SK-N-SH treated with all-trans-retinoic acid at 6 μM for 48 hours (cell line): ENCODE data around the gene PDE4B.

Source experiments
- ATAC-seq: fragments of 200-7000 bp; cut with Tn5 transposase; 3 replicates; pipeline ENCODE4 v1.9.1; 2020; ENCODE audit warnings: mild to moderate bottlenecking, moderate library complexity
- ARNTL ChIP-seq: fragments of 450-650 bp; formaldehyde crosslinking; IDR thresholded peaks from 2 replicates; pipeline ENCODE4 v1.5.0; 2020; ENCODE audit warnings: low read depth, mild to moderate bottlenecking, moderate library complexity, borderline replicate concordance
- BACH2 ChIP-seq: fragments of 250-450 bp; sonication (Bioruptor Pico); IDR thresholded peaks from 2 replicates; pipeline ENCODE4 v1.9.0; 2021; ENCODE audit warnings: mild to moderate bottlenecking, borderline replicate concordance
- ESRRG ChIP-seq: fragments of 250-450 bp; sonication (Bioruptor Pico); IDR thresholded peaks from 2 replicates; pipeline ENCODE4 v1.6.1; 2021; ENCODE audit warnings: mild to moderate bottlenecking
- GLIS3 ChIP-seq: fragments of 250-450 bp; sonication (Bioruptor Pico); IDR thresholded peaks from 2 replicates; pipeline ENCODE4 v1.5.0; 2020; ENCODE audit warnings: mild to moderate bottlenecking, moderate library complexity
- ISL1 ChIP-seq: fragments of 250-450 bp; sonication (Bioruptor Pico); IDR thresholded peaks from 2 replicates; pipeline ENCODE4 v2.1.2; 2022; ENCODE audit warnings: mild to moderate bottlenecking, moderate library complexity
- OSR1 ChIP-seq: fragments of 250-450 bp; sonication (Bioruptor Pico); IDR thresholded peaks from 2 replicates; pipeline ENCODE4 v1.8.0; 2022; ENCODE audit warnings: moderate library complexity, mild to moderate bottlenecking, inconsistent platforms
- PPARA ChIP-seq: fragments of 250-450 bp; sonication (Bioruptor Pico); IDR thresholded peaks from 2 replicates; pipeline ENCODE4 v1.5.0; 2020; ENCODE audit warnings: mild to moderate bottlenecking, borderline replicate concordance
- SNAI2 ChIP-seq: fragments of 250-450 bp; sonication (Bioruptor Pico); IDR thresholded peaks from 2 replicates; pipeline ENCODE4 v1.5.0; 2020; ENCODE audit warnings: mild to moderate bottlenecking, moderate library complexity
- TCF4 ChIP-seq: fragments of 250-450 bp; sonication (Bioruptor Pico); IDR thresholded peaks from 2 replicates; pipeline ENCODE4 v1.8.0; 2021; ENCODE audit warnings: mild to moderate bottlenecking, moderate library complexity, borderline replicate concordance
- TOX ChIP-seq: fragments of 250-450 bp; sonication (Bioruptor Pico); IDR thresholded peaks from 2 replicates; pipeline ENCODE4 v1.8.0; 2021; ENCODE audit warnings: mild to moderate bottlenecking, moderate library complexity, borderline replicate concordance
- ZC3H10 ChIP-seq: fragments of 250-450 bp; sonication (Bioruptor Pico); IDR thresholded peaks from 2 replicates; pipeline ENCODE4 v1.5.1; 2021; ENCODE audit warnings: mild to moderate bottlenecking, moderate library complexity
- ZFP3 ChIP-seq: fragments of 250-450 bp; sonication (Bioruptor Pico); IDR thresholded peaks from 2 replicates; pipeline ENCODE4 v1.5.0; 2020; ENCODE audit warnings: mild to moderate bottlenecking, moderate library complexity
- ZFP30 ChIP-seq: fragments of 450-650 bp; formaldehyde crosslinking; IDR thresholded peaks from 2 replicates; pipeline ENCODE4 v1.5.0; 2022; ENCODE audit warnings: mild to moderate bottlenecking, moderate library complexity
- ZNF565 ChIP-seq: fragments of 450-650 bp; formaldehyde crosslinking; conservative IDR thresholded peaks from 2 replicates; pipeline ENCODE4 v1.5.0; 2020; ENCODE audit warnings: low read depth, mild to moderate bottlenecking, moderate library complexity
- ZNF70 ChIP-seq: fragments of 450-650 bp; formaldehyde crosslinking; IDR thresholded peaks from 2 replicates; pipeline ENCODE4 v1.5.0; 2020; ENCODE audit warnings: mild to moderate bottlenecking, moderate library complexity
- ZNF8 ChIP-seq: fragments of 450-650 bp; formaldehyde crosslinking; IDR thresholded peaks from 2 replicates; pipeline ENCODE4 v1.5.0; 2020; ENCODE audit warnings: mild to moderate bottlenecking, moderate library complexity
- TF ChIP-seq, protein P1 (sequence below): fragments of 250-450 bp; sonication (Bioruptor Pico); IDR thresholded peaks from 2 replicates; pipeline ENCODE4 v1.5.0; 2020; ENCODE audit warnings: mild to moderate bottlenecking, moderate library complexity
- TF ChIP-seq, protein P2 (sequence below): fragments of 250-450 bp; sonication (Bioruptor Pico); IDR thresholded peaks from 2 replicates; pipeline ENCODE4 v1.5.1; 2021; ENCODE audit warnings: mild to moderate bottlenecking, moderate library complexity
- TF ChIP-seq, protein P3 (sequence below): fragments of 250-450 bp; sonication (Bioruptor Pico); IDR thresholded peaks from 2 replicates; pipeline ENCODE4 v1.5.1; 2020; ENCODE audit warnings: low read depth, mild to moderate bottlenecking, moderate library complexity
- TF ChIP-seq, protein P4 (sequence below): fragments of 250-450 bp; sonication (Bioruptor Pico); IDR thresholded peaks from 2 replicates; pipeline ENCODE4 v1.8.0; 2021; ENCODE audit warnings: low read depth, mild to moderate bottlenecking, moderate library complexity, borderline replicate concordance

The PDE4B gene

DNA sequence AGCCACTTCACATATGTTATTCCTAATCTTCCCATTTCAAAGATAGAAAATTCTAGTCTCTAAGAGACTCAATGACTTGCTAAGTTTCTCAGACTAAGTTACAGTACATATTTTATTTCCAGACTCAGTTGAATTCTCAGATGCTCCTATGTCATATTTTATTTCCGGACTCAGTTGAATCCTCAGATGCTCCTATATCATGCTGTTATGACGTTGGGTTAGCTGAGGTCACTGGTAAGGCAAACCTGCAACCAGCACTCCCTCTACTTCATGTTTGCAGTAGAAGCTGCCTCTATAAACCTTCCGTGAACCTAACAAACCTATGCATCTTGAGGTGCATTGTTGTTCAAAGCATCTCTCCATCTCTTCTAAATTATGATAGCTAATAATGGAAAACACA, 554.2 kb downstream of the PDE4B start:
- ATAC-seq, result no peak
- TF ChIP-seq ZNF70 (CRISPR knock-in tag) (no peak), ISL1 (CRISPR knock-in tag) (no peak), PPARA (CRISPR knock-in tag) (no peak)
- TF ChIP-seq, all 23 proteins: peak for 0

DNA sequence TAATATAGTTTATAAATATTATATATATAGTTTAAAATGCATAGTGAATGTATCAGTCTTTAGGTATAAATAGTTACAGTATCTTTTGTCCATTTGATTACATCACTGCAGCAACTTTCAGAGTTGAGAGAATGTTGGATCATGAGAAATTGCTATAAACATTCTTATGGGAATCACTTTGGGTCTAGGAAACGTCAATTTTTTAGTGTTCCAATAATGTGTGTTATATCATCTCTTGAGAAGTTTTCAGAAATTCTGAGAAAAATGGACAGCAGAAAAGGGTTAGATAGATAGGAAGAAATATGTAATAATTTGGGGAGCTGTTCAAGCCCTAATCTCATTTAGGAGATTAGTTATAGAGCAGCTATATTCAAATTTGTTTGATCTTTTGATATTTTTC, 556.1 kb downstream of the PDE4B start:
- ATAC-seq, result no peak
- TF ChIP-seq BACH2 (CRISPR knock-in tag), result no peak
- TF ChIP-seq TCF4 (CRISPR knock-in tag), result no peak
- no peak for TF ChIP-seq ZC3H10 (CRISPR knock-in tag)
- no peak for TF ChIP-seq ARNTL (CRISPR knock-in tag)
- TF ChIP-seq ZNF70 (CRISPR knock-in tag), result no peak
- no peak for TF ChIP-seq PPARA (CRISPR knock-in tag)
- no peak for TF ChIP-seq ISL1 (CRISPR knock-in tag)
- TF ChIP-seq, all 23 proteins: peak for 0

DNA sequence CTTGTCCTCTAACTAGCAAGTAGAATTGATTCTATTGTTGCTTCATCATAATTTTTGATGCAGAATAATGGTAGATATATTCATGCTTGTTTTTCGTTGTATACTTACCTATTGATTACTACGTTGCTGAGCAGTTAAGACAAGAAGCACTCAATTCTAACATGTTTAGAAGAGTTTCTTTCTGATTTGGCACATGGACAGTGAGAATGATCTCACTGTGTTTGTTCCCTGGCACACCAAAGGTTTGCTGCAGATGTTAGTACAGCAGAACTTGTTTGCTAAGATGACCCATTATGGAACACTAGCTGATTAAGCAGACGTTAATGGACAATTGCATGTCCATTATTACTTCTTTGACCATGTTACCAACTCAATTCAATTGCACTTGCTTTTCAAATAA, 556.5 kb downstream of the PDE4B start:
- no peak for ATAC-seq
- TF ChIP-seq ZNF70 (CRISPR knock-in tag), result no peak

DNA sequence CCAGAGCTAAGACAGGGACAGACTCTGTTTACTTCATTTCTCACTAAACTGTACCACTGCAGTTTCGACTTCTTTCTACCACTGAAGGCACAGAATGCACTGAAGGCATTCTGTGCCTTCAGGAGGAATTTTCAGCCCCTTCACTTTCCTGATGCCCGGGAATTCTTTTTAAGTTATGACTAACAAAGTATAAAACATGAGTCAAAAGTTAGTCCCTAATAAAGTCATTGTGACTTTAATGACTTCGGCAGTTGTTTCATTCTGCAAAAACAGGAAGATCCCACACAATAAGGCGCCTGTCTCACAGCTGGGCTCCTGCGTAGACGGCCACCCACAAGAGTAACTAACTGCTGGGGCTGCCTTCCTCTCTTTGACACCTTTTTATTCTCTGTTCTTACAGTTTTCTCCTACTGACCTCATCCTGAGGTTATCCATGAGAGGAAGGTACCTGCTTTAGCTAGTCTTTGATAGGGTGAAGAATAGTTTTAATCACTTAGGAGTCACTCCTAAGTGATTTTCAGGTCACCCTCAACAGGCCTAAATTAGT, 557.4 kb downstream of the PDE4B start:
- ATAC-seq, result peak; percentile 11; the same call in 2 of the 3 replicates
- TF ChIP-seq, protein P1, sequence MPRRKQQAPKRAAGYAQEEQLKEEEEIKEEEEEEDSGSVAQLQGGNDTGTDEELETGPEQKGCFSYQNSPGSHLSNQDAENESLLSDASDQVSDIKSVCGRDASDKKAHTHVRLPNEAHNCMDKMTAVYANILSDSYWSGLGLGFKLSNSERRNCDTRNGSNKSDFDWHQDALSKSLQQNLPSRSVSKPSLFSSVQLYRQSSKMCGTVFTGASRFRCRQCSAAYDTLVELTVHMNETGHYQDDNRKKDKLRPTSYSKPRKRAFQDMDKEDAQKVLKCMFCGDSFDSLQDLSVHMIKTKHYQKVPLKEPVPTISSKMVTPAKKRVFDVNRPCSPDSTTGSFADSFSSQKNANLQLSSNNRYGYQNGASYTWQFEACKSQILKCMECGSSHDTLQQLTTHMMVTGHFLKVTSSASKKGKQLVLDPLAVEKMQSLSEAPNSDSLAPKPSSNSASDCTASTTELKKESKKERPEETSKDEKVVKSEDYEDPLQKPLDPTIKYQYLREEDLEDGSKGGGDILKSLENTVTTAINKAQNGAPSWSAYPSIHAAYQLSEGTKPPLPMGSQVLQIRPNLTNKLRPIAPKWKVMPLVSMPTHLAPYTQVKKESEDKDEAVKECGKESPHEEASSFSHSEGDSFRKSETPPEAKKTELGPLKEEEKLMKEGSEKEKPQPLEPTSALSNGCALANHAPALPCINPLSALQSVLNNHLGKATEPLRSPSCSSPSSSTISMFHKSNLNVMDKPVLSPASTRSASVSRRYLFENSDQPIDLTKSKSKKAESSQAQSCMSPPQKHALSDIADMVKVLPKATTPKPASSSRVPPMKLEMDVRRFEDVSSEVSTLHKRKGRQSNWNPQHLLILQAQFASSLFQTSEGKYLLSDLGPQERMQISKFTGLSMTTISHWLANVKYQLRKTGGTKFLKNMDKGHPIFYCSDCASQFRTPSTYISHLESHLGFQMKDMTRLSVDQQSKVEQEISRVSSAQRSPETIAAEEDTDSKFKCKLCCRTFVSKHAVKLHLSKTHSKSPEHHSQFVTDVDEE (CRISPR knock-in tag), result no peak
- TF ChIP-seq, protein P2, sequence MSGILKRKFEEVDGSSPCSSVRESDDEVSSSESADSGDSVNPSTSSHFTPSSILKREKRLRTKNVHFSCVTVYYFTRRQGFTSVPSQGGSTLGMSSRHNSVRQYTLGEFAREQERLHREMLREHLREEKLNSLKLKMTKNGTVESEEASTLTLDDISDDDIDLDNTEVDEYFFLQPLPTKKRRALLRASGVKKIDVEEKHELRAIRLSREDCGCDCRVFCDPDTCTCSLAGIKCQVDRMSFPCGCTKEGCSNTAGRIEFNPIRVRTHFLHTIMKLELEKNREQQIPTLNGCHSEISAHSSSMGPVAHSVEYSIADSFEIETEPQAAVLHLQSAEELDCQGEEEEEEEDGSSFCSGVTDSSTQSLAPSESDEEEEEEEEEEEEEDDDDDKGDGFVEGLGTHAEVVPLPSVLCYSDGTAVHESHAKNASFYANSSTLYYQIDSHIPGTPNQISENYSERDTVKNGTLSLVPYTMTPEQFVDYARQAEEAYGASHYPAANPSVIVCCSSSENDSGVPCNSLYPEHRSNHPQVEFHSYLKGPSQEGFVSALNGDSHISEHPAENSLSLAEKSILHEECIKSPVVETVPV (CRISPR knock-in tag), result no peak
- no peak for TF ChIP-seq ZFP30
- no peak for TF ChIP-seq ZNF565 (CRISPR knock-in tag)
- TF ChIP-seq, protein P3, sequence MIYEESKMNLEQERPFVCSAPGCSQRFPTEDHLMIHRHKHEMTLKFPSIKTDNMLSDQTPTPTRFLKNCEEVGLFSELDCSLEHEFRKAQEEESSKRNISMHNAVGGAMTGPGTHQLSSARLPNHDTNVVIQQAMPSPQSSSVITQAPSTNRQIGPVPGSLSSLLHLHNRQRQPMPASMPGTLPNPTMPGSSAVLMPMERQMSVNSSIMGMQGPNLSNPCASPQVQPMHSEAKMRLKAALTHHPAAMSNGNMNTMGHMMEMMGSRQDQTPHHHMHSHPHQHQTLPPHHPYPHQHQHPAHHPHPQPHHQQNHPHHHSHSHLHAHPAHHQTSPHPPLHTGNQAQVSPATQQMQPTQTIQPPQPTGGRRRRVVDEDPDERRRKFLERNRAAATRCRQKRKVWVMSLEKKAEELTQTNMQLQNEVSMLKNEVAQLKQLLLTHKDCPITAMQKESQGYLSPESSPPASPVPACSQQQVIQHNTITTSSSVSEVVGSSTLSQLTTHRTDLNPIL (CRISPR knock-in tag), result no peak
- no peak for TF ChIP-seq ZNF8
- TF ChIP-seq BACH2 (CRISPR knock-in tag), result no peak
- TF ChIP-seq, protein P4, sequence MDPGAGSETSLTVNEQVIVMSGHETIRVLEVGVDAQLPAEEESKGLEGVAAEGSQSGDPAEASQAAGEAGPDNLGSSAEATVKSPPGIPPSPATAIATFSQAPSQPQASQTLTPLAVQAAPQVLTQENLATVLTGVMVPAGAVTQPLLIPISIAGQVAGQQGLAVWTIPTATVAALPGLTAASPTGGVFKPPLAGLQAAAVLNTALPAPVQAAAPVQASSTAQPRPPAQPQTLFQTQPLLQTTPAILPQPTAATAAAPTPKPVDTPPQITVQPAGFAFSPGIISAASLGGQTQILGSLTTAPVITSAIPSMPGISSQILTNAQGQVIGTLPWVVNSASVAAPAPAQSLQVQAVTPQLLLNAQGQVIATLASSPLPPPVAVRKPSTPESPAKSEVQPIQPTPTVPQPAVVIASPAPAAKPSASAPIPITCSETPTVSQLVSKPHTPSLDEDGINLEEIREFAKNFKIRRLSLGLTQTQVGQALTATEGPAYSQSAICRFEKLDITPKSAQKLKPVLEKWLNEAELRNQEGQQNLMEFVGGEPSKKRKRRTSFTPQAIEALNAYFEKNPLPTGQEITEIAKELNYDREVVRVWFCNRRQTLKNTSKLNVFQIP (CRISPR knock-in tag), result no peak
- TF ChIP-seq ZFP3 (CRISPR knock-in tag), result no peak
- no peak for TF ChIP-seq GLIS3 (CRISPR knock-in tag)
- no peak for TF ChIP-seq OSR1 (CRISPR knock-in tag)
- TF ChIP-seq TCF4 (CRISPR knock-in tag), result no peak
- TF ChIP-seq ESRRG (CRISPR knock-in tag), result no peak
- no peak for TF ChIP-seq ISL1 (CRISPR knock-in tag)
- no peak for TF ChIP-seq SNAI2 (CRISPR knock-in tag)
- TF ChIP-seq ZNF70 (CRISPR knock-in tag), result no peak
- TF ChIP-seq PPARA (CRISPR knock-in tag), result no peak
- no peak for TF ChIP-seq ARNTL (CRISPR knock-in tag)

DNA sequence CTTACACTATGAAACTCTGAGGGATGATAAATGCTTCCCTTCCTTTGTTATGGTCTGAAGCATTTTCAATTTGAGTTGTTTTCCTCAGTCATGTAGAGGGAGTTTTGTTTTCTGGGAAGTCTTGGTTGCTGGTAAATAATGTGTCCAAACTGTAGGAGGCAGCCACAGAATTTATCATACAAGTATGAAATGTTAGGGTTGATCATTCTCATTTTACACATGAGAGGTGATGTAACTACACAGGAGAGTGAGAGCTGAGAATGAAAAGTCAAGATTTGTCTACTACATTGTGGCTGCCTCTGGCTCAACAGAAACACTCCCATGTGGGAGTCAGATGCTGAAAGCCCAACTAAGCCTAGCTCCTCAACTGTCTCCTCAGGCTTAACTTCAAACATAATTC, 558.8 kb downstream of the PDE4B start:
- ATAC-seq, result peak; percentile 22
- TF ChIP-seq PPARA (CRISPR knock-in tag) (no peak), ZFP3 (CRISPR knock-in tag) (no peak), BACH2 (CRISPR knock-in tag) (no peak), ZNF565 (CRISPR knock-in tag) (no peak), ISL1 (CRISPR knock-in tag) (no peak), TOX (CRISPR knock-in tag) (no peak), TCF4 (CRISPR knock-in tag) (no peak), GLIS3 (CRISPR knock-in tag) (no peak), SNAI2 (CRISPR knock-in tag) (no peak), ZC3H10 (CRISPR knock-in tag) (no peak), ESRRG (CRISPR knock-in tag) (no peak), ARNTL (CRISPR knock-in tag) (no peak), OSR1 (CRISPR knock-in tag) (no peak), ZNF70 (CRISPR knock-in tag) (no peak)
- TF ChIP-seq, protein P3 (CRISPR knock-in tag), result no peak
- TF ChIP-seq, protein P1 (CRISPR knock-in tag), result no peak
